GM10847 (cell line): ENCODE data around the gene AP2M1.

Experiments used
- POLR2A ChIP-seq: IDR thresholded peaks from 2 replicates; pipeline ENCODE4 v1.6.1; 2011; ENCODE audit not compliant: insufficient read length; ENCODE audit errors: extremely low read depth

Gene AP2M1

GRCh38 chr3:184174646-184175492 lies at the start of gene AP2M1:
AP2M1 (plus strand) TSS chr3:184174855; CDS start chr3:184176994, 2,139 bp downstream.
- peak; percentile 80 for TF ChIP-seq POLR2A

GRCh38 chr3:184126006-184126405 lies 48.6 kb upstream of the AP2M1 start:
- no peak for TF ChIP-seq POLR2A

DNA sequence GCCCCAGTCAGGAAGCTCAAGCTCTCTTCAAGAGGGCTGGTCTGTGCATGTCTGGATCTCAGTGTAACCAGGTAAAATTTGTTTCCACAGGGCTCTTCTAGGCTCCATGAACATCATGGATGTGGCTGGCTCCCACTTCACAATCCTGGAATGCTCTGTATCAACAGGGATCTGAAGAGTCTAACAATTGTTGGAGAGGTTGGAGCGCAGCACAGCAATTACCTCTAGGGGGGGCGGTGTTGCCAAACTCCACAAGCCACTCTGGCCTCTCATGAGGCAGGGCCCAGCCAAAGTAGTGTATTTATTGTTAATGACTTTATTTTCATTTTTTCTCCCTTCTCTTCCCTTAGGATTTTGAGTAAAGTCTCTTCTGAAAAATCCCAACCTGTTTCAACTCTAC lies 45.6 kb upstream of the AP2M1 start:
- TF ChIP-seq POLR2A, result no peak

GRCh38 chr3:184132945-184133344 lies 41.7 kb upstream of the AP2M1 start:
- no peak for TF ChIP-seq POLR2A

DNA sequence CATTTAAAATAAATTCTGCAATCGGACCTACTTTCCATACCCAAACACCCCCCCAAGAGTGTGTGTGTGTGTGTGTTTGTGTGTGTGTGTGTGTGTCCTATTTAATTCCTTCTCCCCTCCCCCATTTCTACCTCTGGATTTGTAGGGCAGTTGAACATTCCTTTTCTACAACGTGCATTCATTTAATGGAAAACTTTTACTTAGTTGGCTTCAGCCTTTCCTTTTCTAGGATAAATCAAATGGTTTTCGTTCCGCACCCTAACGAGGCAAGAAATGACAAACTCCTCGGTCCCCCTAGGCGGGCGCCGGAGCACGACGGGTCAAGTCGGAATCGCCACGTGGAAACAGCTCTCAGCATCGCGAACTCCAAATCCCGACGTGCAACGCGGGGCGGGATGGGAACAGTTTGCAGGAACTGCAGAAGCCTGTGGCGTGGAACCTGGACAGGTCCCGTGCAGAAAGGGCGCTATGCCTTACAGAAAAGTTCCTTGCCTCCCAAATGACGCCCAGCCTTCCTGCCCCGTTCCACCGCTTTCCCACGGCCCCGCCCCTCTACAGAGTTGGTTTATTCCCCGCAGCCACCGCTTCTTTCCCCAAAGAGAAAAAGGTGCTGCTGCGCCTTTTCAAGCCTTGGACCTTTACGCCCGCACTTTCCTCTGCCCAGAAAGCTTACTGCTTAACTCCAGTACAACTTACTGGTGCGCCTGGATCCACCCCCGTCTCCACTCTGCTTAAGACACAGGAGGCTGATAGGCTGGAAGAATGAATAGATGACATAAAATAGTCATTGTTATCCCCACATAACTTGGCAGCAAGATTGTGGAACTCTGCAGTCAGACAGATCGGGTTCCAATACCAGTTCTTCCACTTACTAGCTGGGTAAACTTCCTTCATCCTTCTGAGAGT lies 40.6 kb upstream of the AP2M1 start:
- TF ChIP-seq POLR2A, result no peak

DNA sequence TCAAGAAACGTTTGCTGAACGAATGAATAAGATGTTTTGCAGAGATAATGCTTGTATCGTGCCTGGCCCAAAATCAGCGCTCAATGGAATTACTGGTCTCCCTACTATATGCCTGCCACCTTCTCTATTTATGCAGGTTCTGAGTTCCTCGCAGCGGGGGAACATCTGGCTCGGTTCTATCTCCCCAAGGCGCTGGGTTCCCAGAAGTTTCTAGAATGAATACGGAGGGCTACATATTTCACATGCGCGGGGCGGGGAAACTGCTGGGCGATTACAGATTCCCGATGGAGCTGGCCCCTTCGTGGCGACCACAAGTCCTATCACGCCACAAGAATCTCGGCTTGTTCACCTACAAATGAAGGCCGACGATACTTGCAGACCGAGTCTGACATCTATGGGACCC lies 39.9 kb upstream of the AP2M1 start:
- TF ChIP-seq POLR2A, result no peak

DNA sequence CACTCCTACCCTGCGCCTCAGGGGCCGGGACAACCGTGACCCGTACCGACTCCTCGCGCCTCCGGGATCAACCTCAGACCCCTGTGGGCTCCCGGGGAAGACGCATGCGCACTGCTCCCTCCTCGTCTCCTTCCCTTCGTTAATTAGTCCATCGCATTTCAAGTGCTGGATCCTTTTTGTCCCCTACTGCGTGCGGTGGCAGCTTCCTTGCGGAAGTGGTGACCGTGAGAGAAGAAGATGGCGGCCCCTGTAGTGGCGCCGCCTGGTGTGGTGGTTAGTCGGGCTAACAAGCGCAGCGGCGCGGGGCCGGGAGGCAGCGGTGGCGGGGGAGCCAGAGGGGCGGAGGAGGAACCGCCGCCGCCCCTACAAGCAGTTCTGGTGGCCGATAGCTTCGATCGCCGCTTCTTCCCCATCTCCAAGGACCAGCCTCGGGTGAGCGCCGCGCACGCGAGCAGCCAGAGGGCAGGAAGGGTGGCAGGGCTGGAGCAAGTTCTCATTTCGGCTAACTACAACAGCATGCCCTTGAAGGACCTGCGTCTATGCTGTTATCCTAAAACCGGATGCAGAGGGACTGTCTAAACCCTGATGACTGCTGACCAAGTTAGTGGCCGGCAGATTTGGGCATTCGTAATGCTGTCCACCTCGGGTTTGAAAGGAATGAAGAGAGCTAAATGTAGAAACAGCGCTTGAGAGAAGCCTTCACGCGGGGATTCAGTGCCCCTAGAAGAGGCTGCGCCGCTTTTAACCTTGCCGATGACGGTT lies 39.3 kb upstream of the AP2M1 start, which contains the start of gene EIF2B5:
EIF2B5 (plus strand) TSS at position 210 of the 762 bp plus-strand sequence; CDS start at position 238, 28 bp downstream.
- TF ChIP-seq POLR2A, result peak; percentile 75

DNA sequence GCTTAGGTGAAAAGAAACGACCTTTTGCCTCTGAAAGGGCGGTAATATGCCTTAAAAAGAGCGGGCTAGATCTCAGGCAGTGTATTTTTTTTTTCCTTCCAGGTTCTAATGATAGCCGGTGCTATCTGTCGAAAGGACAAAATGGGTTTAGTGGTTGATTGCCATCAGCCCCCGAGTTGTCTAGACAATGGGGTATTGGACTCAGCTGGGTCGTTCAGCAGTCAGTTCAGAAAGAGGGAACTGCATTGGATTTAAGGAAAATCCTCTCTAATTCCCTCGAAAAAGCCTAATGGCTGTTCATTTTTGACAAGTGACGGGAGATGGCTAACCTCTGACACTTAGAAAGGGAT lies 38.8 kb upstream of the AP2M1 start:
- TF ChIP-seq POLR2A, result no peak

DNA sequence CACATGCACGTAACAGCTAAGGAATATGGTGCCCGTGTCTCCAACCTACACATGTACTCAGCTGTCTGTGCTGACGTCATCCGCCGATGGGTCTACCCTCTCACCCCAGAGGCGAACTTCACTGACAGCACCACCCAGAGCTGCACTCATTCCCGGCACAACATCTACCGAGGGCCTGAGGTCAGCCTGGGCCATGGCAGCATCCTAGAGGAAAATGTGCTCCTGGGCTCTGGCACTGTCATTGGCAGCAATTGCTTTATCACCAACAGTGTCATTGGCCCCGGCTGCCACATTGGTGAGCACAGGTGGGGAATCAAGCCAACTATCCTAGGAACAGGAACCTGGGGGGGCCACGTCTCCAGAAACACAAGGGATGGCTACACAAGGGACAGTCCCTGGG lies 34.2 kb upstream of the AP2M1 start:
- TF ChIP-seq POLR2A, result no peak

DNA sequence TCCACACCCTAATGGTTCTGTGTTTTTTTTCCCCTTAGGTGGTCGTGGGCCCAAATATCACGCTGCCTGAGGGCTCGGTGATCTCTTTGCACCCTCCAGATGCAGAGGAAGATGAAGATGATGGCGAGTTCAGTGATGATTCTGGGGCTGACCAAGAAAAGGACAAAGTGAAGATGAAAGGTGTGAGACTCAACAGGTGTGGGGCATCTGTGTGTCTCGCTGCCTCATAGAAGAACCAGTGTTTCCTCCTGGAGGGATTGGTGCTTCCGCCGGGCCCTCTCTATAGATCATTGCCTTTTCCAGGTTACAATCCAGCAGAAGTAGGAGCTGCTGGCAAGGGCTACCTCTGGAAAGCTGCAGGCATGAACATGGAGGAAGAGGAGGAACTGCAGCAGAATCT lies 32.5 kb upstream of the AP2M1 start:
- no peak for TF ChIP-seq POLR2A

- no peak for TF ChIP-seq POLR2A
Measured at GRCh38 chr3:184143327-184143726, 31.3 kb upstream of the AP2M1 start.

GRCh38 chr3:184144505-184144904 lies 30.1 kb upstream of the AP2M1 start:
- TF ChIP-seq POLR2A, result no peak

- TF ChIP-seq POLR2A, result no peak
Measured at GRCh38 chr3:184145111-184145524, 29.5 kb upstream of the AP2M1 start.

DNA sequence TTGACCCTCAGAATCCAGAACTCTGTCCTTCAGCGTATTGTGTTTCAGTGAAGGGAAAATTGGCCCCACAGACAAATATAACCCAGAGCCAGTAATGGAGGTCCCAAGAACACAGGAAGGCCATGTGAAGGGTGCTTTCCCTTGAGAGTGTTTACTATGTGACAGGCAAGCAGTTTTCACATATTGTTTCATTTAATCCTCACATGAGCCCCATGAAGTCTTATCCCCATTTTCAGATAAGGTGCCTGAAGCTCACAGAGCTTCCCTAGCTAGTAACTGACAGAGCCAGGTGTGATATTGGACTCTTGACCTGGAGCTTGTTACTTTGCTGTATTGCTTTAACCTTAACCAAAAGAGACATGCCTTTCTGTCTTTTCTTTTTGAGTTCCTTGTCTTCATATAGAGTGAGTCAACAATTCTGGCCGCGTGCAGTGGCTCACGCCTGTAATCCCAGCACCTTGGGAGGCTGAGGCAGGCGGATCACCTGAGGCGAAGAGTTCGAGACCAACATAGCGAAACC lies 28.8 kb upstream of the AP2M1 start:
- TF ChIP-seq POLR2A, result no peak

DNA sequence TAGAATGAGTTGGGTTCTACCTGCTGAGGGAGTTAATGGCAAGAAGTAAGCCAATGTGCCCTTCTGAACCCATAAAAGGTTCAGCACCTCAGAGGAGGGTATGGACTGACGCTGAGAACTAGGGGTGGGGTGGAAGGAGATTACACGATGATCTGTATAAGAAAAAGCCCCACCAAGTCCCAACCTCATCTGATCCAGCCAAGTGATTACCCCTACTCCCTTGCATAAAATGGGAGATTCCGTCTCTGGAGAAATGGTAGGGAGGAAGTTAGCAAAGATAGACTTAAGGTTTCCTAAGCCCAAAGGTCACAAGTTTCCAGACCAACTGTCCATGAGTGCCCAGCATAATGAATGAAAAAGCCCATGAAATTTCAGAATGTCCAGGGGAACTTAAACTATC lies 26.6 kb upstream of the AP2M1 start:
- no peak for TF ChIP-seq POLR2A
